ENCODE results near the gene RALA. TPM values are rescaled to one million over a fixed set of nuclear protein-coding genes. Genes with fewer than 3 reads are reported as not detected.
A peak's percentile ranks its signal among the peaks of the same experiment; 100 is the strongest.

RALA gene
- total and polyA plus RNA-seq, 10 donors, result 10.0 to 26.6 (median 19.7) TPM

- Histone ChIP-seq H3K9me3 (no peaks in the 10 kb centered on the region), H3K4me3 (no peak overlapping the region), H3K27me3 (replicated peaks in 1 of 7) (no peaks in the 10 kb centered on the region), H3K4me1 (peaks cover 0 to 9% (median 2%) of the 10 kb centered on the region in 6 donors), H3K36me3 (peaks cover 0 to 24% (median 0%) of the 10 kb centered on the region in 6 donors), H3K27ac (no peak overlapping the region)
- WGBS, 5 donors, result 29 to 41% (median 35%) methylated on average over 11 of the region's 11 CpGs
- DNase-seq, result peak; percentile 82
- intact Hi-C loops (cut with DNase I; ENCODE audit: low total_unique reads), result loop anchor here (5.0 kb wide), 1 partner anchor 164 kb away; no protein-coding TSS in a partner anchor
- peak in 1 of 3 donors; percentile 44 for TF ChIP-seq POLR2AphosphoS5 (IDR thresholded peaks at IDR 0.05)
- no peak for TF ChIP-seq POLR2A (IDR thresholded peaks at IDR 0.05)
- TF ChIP-seq CTCF (IDR thresholded peaks at IDR 0.05 in 8 of 11, conservative IDR thresholded peaks at IDR 0.05 in 3 of 11), result peak; percentile 42 to 83 (median 60)
These were observed 122.9 kb downstream of the RALA start for GRCh38 chr7:39746103-39746819.

GRCh38 chr7:39749177-39749576, 125.8 kb downstream of the RALA start:
- WGBS, 5 donors, result 78 to 95% (median 91%) methylated on average over 1 of the region's 1 CpG
- intact Hi-C loops (cut with DNase I; ENCODE audit: low total_unique reads), result loop anchor here (5.0 kb wide), 1 partner anchor 167 kb away; no protein-coding TSS in a partner anchor
- Histone ChIP-seq H3K9me3 (no peaks in the 10 kb centered on the region), H3K4me1 (peaks cover 0 to 9% (median 2%) of the 10 kb centered on the region in 6 donors), H3K27ac (no peak overlapping the region), H3K4me3 (no peak overlapping the region), H3K27me3 (replicated peaks in 1 of 7) (no peaks in the 10 kb centered on the region), H3K36me3 (peaks cover 0 to 7% (median 0%) of the 10 kb centered on the region in 6 donors)
- no peak for DNase-seq
- TF ChIP-seq POLR2A (IDR thresholded peaks at IDR 0.05), result no peak
- no peak for TF ChIP-seq POLR2AphosphoS5 (IDR thresholded peaks at IDR 0.05)
- TF ChIP-seq CTCF (IDR thresholded peaks at IDR 0.05 in 8 of 11, conservative IDR thresholded peaks at IDR 0.05 in 3 of 11), result no peak

GRCh38 chr7:39749717-39750116, 126.3 kb downstream of the RALA start:
- intact Hi-C loops (cut with DNase I; ENCODE audit: low total_unique reads), result loop anchor here (5.0 kb wide), 1 partner anchor 167 kb away; no protein-coding TSS in a partner anchor
- TF ChIP-seq POLR2A (IDR thresholded peaks at IDR 0.05), result no peak
- TF ChIP-seq POLR2AphosphoS5 (IDR thresholded peaks at IDR 0.05), result no peak
- TF ChIP-seq CTCF (IDR thresholded peaks at IDR 0.05 in 8 of 11, conservative IDR thresholded peaks at IDR 0.05 in 3 of 11), result no peak
- DNase-seq, result no peak
- H3K4me1 ChIP-seq, result peaks cover 0 to 9% (median 2%) of the 10 kb centered on the region in 6 donors
- H3K9me3 ChIP-seq, result no peaks in the 10 kb centered on the region
- H3K4me3 ChIP-seq, result no peak overlapping the region
- no peaks in the 10 kb centered on the region for H3K27me3 ChIP-seq (replicated peaks in 1 of 7)
- peaks cover 0 to 3% (median 0%) of the 10 kb centered on the region in 6 donors for H3K36me3 ChIP-seq
- 75 to 87% (median 86%) methylated on average over 2 of the region's 2 CpGs for WGBS, 5 donors
- H3K27ac ChIP-seq, result no peak overlapping the region
